NOMO-1 (cell line): ENCODE results near the gene HBQ1.
"Not testable (repeated sequence)": the region's sequence is repeated elsewhere in the genome, so short reads cannot be mapped to it uniquely, and the experiment has no call there.

ENCODE experiments used
- DNase-seq, 2 experiments: peaks; one replicate each; lab custom pipeline; 2025; ENCODE audit not compliant: unreplicated experiment in 2 of 2; lab: John Stamatoyannopoulos, UW

Gene HBQ1

GRCh38 chr16:175011-175949, 5.0 kb upstream of the HBQ1 start:
- no peak for DNase-seq

DNA sequence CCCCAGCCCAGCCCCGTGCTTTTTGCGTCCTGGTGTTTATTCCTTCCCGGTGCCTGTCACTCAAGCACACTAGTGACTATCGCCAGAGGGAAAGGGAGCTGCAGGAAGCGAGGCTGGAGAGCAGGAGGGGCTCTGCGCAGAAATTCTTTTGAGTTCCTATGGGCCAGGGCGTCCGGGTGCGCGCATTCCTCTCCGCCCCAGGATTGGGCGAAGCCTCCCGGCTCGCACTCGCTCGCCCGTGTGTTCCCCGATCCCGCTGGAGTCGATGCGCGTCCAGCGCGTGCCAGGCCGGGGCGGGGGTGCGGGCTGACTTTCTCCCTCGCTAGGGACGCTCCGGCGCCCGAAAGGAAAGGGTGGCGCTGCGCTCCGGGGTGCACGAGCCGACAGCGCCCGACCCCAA, 4.3 kb upstream of the HBQ1 start:
- DNase-seq = not testable (repeated sequence)

DNA sequence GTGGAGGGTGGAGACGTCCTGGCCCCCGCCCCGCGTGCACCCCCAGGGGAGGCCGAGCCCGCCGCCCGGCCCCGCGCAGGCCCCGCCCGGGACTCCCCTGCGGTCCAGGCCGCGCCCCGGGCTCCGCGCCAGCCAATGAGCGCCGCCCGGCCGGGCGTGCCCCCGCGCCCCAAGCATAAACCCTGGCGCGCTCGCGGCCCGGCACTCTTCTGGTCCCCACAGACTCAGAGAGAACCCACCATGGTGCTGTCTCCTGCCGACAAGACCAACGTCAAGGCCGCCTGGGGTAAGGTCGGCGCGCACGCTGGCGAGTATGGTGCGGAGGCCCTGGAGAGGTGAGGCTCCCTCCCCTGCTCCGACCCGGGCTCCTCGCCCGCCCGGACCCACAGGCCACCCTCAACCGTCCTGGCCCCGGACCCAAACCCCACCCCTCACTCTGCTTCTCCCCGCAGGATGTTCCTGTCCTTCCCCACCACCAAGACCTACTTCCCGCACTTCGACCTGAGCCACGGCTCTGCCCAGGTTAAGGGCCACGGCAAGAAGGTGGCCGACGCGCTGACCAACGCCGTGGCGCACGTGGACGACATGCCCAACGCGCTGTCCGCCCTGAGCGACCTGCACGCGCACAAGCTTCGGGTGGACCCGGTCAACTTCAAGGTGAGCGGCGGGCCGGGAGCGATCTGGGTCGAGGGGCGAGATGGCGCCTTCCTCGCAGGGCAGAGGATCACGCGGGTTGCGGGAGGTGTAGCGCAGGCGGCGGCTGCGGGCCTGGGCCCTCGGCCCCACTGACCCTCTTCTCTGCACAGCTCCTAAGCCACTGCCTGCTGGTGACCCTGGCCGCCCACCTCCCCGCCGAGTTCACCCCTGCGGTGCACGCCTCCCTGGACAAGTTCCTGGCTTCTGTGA, 3.5 kb upstream of the HBQ1 start, which contains the start of gene HBA1:
TSS of gene HBA1 (plus strand) at position 204 of the 906 bp plus-strand sequence. CDS start at position 241, 37 bp downstream.
- not testable (repeated sequence) for DNase-seq

- peak; percentile 90 to 100 for DNase-seq
Observed at GRCh38 chr16:177394-177822, 2.9 kb upstream of the HBQ1 start.

DNA sequence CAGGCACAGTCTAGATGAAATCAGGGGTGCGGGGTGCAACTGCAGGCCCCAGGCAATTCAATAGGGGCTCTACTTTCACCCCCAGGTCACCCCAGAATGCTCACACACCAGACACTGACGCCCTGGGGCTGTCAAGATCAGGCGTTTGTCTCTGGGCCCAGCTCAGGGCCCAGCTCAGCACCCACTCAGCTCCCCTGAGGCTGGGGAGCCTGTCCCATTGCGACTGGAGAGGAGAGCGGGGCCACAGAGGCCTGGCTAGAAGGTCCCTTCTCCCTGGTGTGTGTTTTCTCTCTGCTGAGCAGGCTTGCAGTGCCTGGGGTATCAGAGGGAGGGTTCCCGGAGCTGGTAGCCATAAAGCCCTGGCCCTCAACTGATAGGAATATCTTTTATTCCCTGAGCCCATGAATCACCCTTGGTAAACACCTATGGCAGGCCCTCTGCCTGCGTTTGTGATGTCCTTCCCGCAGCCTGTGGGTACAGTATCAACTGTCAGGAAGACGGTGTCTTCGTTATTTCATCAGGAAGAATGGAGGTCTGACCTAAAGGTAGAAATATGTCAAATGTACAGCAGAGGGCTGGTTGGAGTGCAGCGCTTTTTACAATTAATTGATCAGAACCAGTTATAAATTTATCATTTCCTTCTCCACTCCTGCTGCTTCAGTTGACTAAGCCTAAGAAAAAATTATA, 2.1 kb upstream of the HBQ1 start:
- DNase-seq = no peak

DNA sequence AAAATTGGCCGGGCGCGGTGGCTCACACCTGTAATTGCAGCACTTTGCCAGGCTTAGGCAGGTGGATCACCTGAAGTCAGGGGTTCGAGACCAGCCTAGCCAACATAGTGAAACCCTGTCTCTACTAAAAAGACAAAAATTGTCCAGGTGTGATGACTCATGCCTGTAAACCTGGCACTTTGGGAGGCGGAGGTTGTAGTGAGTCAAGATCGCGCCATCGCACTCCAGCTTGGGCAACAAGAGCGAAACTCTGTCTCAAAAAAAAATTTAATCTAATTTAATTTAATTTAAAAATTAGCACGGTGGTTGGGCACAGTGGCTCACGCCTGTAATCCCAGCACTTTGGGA, 1.6 kb upstream of the HBQ1 start:
- DNase-seq = no peak

DNA sequence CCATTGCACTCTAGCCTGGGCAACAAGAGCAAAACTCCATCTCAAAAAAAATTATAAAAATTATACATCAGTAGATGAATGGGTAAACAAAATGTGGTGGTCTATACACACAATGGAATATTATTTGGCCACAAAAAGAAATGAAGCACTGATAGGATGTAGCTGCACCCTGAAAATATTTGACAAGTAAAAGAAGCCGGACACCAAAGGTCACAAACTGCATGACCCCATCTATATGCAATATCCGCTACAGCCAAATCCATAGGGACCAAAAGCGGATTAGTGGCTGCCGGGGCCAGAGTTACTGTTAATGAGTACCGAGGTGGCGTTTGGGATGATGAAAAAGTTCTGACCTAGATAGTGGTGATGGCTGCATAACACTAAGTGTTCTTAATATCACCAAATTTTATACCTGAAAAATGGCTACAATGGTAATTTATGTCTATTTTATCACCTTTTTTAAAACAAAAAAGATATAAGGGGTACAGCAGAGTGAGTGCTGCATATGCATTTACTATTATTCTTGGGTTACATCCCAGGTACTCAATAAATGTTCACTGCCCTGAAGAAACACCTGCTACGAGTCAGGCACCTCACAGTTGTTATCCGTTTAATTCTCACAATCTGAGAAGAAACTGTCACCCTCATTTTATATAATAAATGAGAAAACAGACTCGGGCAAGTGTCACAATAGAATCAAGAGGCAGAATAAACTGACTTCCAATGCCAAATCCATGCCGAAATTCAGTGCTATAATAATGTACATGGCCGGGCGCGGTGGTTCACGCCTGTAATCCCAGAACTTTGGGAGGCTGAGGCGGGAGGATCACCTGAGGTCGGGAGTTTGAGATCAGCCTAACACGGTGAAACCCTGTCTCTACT, 807 bp upstream of the HBQ1 start:
- no peak for DNase-seq

- DNase-seq = peak; percentile 65 to 72
Observed at GRCh38 chr16:180681-181564, 664 bp downstream of the HBQ1 start.

GRCh38 chr16:181565-182021, 1.3 kb downstream of the HBQ1 start:
- no peak for DNase-seq

DNA sequence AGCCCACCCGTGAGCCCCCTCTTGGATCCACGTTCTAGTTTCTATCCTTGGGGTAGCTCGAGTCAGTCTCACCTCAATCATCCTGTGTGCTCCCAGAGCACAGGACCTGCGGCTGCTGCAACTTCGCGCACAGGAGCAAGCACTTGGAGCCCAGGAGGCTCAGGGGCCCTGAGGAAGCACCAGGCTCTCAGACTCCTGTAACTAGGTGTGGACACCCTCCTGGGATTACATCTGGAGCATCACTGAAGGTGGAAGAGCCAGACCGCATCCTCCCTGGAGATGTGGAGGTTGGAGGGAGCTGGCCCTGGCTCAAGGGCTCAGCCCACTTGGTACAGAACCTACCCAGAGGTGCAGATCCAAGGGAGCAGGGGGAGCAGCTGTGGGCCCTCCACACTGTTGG, 2.7 kb downstream of the HBQ1 start:
- no peak for DNase-seq

GRCh38 chr16:185213-185612, 5.0 kb downstream of the HBQ1 start:
- no peak for DNase-seq

- no peak for DNase-seq
Observed at GRCh38 chr16:185691-186090, 5.4 kb downstream of the HBQ1 start.

GRCh38 chr16:187330-187729, 7.1 kb downstream of the HBQ1 start:
- DNase-seq = no peak

DNA sequence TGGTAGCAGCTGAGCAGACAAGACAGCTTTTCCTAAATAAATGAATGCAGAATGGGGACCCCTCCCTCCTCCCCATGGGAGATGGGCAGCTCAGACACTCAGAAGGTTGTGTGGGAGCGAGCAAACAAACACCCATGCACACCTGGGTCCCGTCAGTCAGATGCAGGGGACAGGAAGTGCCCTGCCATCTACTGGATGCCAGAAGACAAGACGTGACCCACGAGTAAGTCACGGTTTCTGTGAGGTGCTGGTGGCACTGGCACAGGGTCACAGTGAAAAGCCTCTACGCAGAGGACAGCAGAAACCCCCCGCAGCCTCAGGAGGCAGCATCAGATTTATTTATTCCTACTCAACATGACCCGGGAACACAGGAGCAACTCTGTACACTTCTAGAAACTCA, 8.4 kb downstream of the HBQ1 start:
- DNase-seq = no peak

- DNase-seq = no peak
Observed at GRCh38 chr16:189604-190186, 9.4 kb downstream of the HBQ1 start.

- no peak for DNase-seq
Observed at GRCh38 chr16:191831-192230, 11.6 kb downstream of the HBQ1 start.

DNA sequence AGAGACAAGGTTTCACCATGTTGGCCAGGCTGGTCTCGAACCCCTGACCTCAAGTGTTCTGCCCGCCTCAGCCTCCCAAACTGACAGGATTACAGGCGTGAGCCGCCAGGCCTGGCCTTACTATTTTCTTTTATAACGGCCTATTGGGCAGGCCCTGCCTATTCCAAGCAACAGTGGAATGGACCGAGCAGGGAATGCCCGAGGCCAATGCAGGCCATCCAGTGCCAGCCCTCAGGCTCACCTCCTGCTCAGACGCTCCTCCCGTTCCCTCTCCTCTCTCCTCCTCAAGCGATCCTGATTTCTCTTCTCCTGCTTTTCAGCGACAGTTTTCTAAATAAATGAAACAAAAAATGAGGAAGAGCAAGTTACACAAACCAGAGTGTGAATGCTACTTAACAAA, 12.4 kb downstream of the HBQ1 start:
- DNase-seq = no peak

DNA sequence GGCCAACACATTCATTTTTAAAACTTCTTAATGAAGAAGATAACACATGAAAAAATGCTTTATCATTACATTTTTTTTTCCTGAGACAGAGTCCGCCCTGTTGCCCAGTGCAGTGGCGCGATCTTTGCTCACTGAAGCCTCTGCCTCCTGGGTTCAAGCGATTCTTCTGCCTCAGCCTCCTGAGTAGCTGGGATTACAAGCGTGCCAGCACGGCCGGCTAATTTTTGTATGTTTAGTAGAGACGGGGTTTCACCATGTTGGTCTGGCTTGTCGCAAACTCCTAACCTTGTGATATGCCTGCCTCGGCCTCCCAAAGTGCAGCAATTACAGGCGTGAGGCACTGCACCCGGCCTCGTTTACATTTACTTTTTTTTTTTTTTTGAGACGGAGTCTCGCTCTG, 13.2 kb downstream of the HBQ1 start:
- DNase-seq = no peak

DNA sequence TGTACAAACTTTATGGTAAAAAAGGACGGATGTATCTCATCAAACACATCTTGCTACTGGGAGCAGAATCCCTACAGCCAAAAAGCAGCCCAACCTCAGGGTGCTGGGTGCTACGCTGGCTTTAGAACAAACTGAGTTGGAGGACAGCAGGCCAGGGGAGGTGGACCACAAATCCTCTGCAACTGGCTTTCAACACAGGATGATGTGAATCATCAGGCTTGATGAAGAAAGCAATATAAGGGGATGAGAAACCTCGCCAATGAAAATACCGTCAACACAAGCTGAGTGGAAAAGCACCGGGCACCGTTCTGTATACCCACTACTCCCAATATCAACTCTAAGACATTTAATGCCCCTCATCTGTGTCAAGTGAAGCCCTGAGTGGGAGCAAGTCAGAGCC, 14.3 kb downstream of the HBQ1 start:
- DNase-seq = no peak
